Measurements from ENCODE around the gene RAB3B. TPM values are rescaled to one million over a fixed set of nuclear protein-coding genes. Genes with fewer than 3 reads are reported as not detected.

Gene RAB3B
- total and polyA plus RNA-seq, 9 of the 15 experiments (the other 6 are each of a cell fraction or from before 2014, with no cell fraction given), result 0.07 to 0.47 (median 0.27) TPM

- TF ChIP-seq ARID3A (IDR thresholded peaks at IDR 0.05; ENCODE audit: borderline replicate concordance, low read depth, low read length), result no peak
- no peak for TF ChIP-seq E2F8 (IDR thresholded peaks at IDR 0.05; ENCODE audit: low read depth, partially characterized antibody)
- no peak for TF ChIP-seq NCOR1 (IDR thresholded peaks at IDR 0.05)
- TF ChIP-seq NCOA2 (IDR thresholded peaks at IDR 0.05; ENCODE audit: partially characterized antibody in 2 of 2), result no peak
- TF ChIP-seq ZHX1 (conservative IDR thresholded peaks at IDR 0.05; ENCODE audit: low read length), result no peak
- TF ChIP-seq HDAC2 (IDR thresholded peaks at IDR 0.05), result no peak
- TF ChIP-seq ZNF592 (IDR thresholded peaks at IDR 0.05), result 0 out of 2 replicates have a peak, but pooled peaks have one; percentile 31
- no peak for TF ChIP-seq NFE2 (IDR thresholded peaks at IDR 0.05; ENCODE audit: low read depth)
- peak in 1 of 3 experiments; percentile 14; a peak in 1 of 6 replicates for TF ChIP-seq CTCF (IDR thresholded peaks at IDR 0.05 in 2 of 3, conservative IDR thresholded peaks at IDR 0.05 in 1 of 3; ENCODE audit: insufficient read depth in 2 of 3, low read depth in 1 of 3, low read length in 3 of 3)
- no peak for TF ChIP-seq ZKSCAN8 (CRISPR knock-in tag; IDR thresholded peaks at IDR 0.05)
- TF ChIP-seq U2AF2 (optimal IDR thresholded peaks at IDR 0.05; ENCODE audit: low read depth, low read length), result no peak
- no peak for TF ChIP-seq EP400 (IDR thresholded peaks at IDR 0.05)
Measured at GRCh38 chr1:51957618-51958017, 32.9 kb downstream of the RAB3B start (continued).
